GM12892 (cell line): ENCODE data around the gene SMOC2.

Experiments used
- POLR2A ChIP-seq: IDR thresholded peaks from 2 replicates; pipeline ENCODE4 v1.6.1; 2011; ENCODE audit warnings: low read depth, low read length, control low read depth
- POLR2AphosphoS5 ChIP-seq: IDR thresholded peaks from 2 replicates; pipeline ENCODE4 v1.6.1; 2011; ENCODE audit warnings: low read depth, low read length, control low read depth
- TAF1 ChIP-seq: IDR thresholded peaks from 2 replicates; pipeline ENCODE4 v1.6.1; 2011; ENCODE audit warnings: low read depth, mild to moderate bottlenecking, control low read depth, low read length, borderline replicate concordance

DNA sequence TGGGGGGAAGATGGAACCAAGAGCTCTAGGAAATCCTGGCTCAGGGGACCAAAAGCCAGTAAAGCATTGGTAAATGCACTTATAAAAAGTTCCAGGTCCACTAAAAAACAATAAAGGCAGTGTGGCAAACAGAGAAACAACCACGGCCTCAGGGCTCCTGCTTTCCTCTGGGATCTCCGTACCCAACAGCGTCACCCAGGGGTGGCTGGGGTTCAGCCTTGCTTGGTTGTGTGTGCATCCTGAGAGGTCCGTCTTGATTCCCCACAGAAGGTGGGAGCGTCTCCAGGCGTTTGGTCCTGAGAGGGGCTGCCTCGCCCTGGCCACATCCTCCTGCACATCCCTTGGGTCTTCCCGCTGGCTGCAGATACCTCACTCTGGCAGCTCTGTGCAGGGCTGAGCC is 60.6 kb downstream of the SMOC2 start:
- TF ChIP-seq POLR2AphosphoS5, result no peak
- no peak for TF ChIP-seq POLR2A
- no peak for TF ChIP-seq TAF1
